SU-DHL-6 (cell line): ENCODE data around the gene MYH15.

Experiments
- CTCF ChIP-seq: fragments of 200-600 bp; sonication (generic); IDR thresholded peaks from one replicate; pipeline ENCODE4 v1.5.1; 2017; ENCODE audit warnings: antibody characterized with exemption, mild to moderate bottlenecking, low read length, moderate library complexity; ENCODE audit not compliant: insufficient read depth, poor library complexity, severe bottlenecking
- EZH2phosphoT487 ChIP-seq: fragments of 200-600 bp; sonication (generic), shearing (Covaris generic); conservative IDR thresholded peaks from 2 replicates; pipeline ENCODE4 v1.6.1; 2018; ENCODE audit warnings: mild to moderate bottlenecking, antibody characterized with exemption, low read length, moderate library complexity, mixed read lengths

DNA sequence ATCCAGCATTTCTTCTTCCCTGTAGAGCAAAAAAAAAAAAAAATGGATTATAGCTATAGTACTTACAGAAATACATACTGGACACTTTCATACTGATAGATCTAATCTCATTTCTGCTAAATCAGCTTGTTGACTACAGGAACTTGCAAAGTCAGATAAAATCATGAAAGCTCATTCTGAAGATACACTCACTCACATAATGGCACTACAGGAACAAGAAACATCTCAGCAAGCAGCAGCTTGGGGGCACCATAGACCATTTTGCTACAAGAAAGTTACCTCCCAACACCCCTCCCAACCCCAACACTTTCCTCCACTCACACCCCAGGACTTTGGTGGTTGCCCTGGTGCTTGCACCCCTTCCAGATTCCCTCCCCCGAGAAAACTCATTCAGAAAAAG lies 4.6 kb downstream of the MYH15 start:
- TF ChIP-seq CTCF: no peak
- no peak for TF ChIP-seq EZH2phosphoT487
